ENCODE measurements around the gene PPP2R5C.

- no peak for TF ChIP-seq CTCF (IDR thresholded peaks at IDR 0.05)
- TF ChIP-seq POLR2A (IDR thresholded peaks at IDR 0.05): no peak
Measured at GRCh38 chr14:101729382-101729781, 32.1 kb upstream of the PPP2R5C start.
